Naive thymus-derived CD4-positive, alpha-beta T cell (primary cell): Measurements from ENCODE around the gene HPS6. TPM values are rescaled to one million over a fixed set of nuclear protein-coding genes. Genes with fewer than 3 reads are reported as not detected.

Experiments
- ATAC-seq: fragments of 150-1000 bp; cut with Tn5 transposase; 2 replicates; pipeline ENCODE4 v1.10.0; 2021; ENCODE audit warnings: mild to moderate bottlenecking, moderate library complexity
- CTCF ChIA-PET: fragments of 350-600 bp; sonication (Branson Sonifier 250); formaldehyde crosslinking; loops from one replicate; lab custom pipeline; 2021; ENCODE audit warnings: antibody characterized with exemption; lab: Charles Lee
- POLR2A ChIA-PET: fragments of 350-600 bp; sonication (Branson Sonifier 250); formaldehyde crosslinking; loops from one replicate; lab custom pipeline; 2021; ENCODE audit warnings: antibody characterized with exemption, inconsistent platforms; lab: Charles Lee
- DNase-seq, 9 donors: peaks; one replicate each; pipeline versions ENCODE4 v3.0.0 to v3.0.0-alpha.2; 2020 to 2022; ENCODE audit warnings: mixed read lengths in 1 of 9
- H3K27ac ChIP-seq: one replicate; pipeline ENCODE4 v1.7.0; 2013; ENCODE audit warnings: mild to moderate bottlenecking, low read depth, low read length, moderate library complexity
- H3K27me3 ChIP-seq, 2 donors: one replicate each; pipeline ENCODE4 v1.7.0; 2013; ENCODE audit warnings: low read length in 2 of 2, mild to moderate bottlenecking in 2 of 2, moderate library complexity in 2 of 2; ENCODE audit not compliant: control insufficient read depth in 2 of 2, insufficient read depth in 2 of 2
- H3K36me3 ChIP-seq, 3 experiments: 1 replicate in 2 of 3; 2 replicates in 1 of 3; pipeline ENCODE4 v1.7.0; 2013; ENCODE audit warnings: low read length in 3 of 3, mild to moderate bottlenecking in 3 of 3, moderate library complexity in 1 of 3; ENCODE audit not compliant: insufficient read depth in 3 of 3, control insufficient read depth in 2 of 3
- H3K4me1 ChIP-seq, 2 donors: one replicate each; pipeline ENCODE4 v1.7.0; 2013; ENCODE audit warnings: low read length in 2 of 2, mild to moderate bottlenecking in 2 of 2, moderate library complexity in 1 of 2; ENCODE audit not compliant: control insufficient read depth in 2 of 2, insufficient read depth in 2 of 2
- H3K4me3 ChIP-seq: 2 replicates; pipeline ENCODE4 v1.7.0; 2013; ENCODE audit warnings: mild to moderate bottlenecking, low read length
- H3K9me3 ChIP-seq, 3 experiments: 1 replicate in 2 of 3; 2 replicates in 1 of 3; pipeline ENCODE4 v1.7.0; 2013; ENCODE audit warnings: low read length in 3 of 3; ENCODE audit not compliant: control insufficient read depth in 2 of 3
- H3K27ac Mint-ChIP-seq, 9 donors: one replicate each; pipeline ENCODE4 v1.8.0; 2020 to 2022; ENCODE audit warnings: mixed read lengths in 9 of 9, mild to moderate bottlenecking in 8 of 9, moderate library complexity in 5 of 9, inconsistent platforms in 2 of 9
- H3K27me3 Mint-ChIP-seq, 5 donors: one replicate each; pipeline ENCODE4 v1.8.0; 2021 to 2022; ENCODE audit warnings: mixed read lengths in 5 of 5, mild to moderate bottlenecking in 1 of 5
- H3K36me3 Mint-ChIP-seq, 5 donors: one replicate each; pipeline ENCODE4 v1.8.0; 2020 to 2022; ENCODE audit warnings: mixed read lengths in 5 of 5, mild to moderate bottlenecking in 3 of 5, inconsistent platforms in 1 of 5
- H3K4me1 Mint-ChIP-seq, 7 donors: one replicate each; pipeline ENCODE4 v1.8.0; 2020 to 2022; ENCODE audit warnings: mixed read lengths in 7 of 7, mild to moderate bottlenecking in 3 of 7, inconsistent platforms in 1 of 7
- H3K4me3 Mint-ChIP-seq, 10 donors: one replicate each; pipeline ENCODE4 v1.8.0; 2020 to 2022; ENCODE audit warnings: mild to moderate bottlenecking in 10 of 10, mixed read lengths in 10 of 10, moderate library complexity in 6 of 10, inconsistent platforms in 2 of 10
- H3K9me3 Mint-ChIP-seq, 11 donors: one replicate each; pipeline ENCODE4 v1.8.0; 2020 to 2022; ENCODE audit warnings: mixed read lengths in 11 of 11, mild to moderate bottlenecking in 4 of 11, inconsistent platforms in 1 of 11, moderate library complexity in 1 of 11
- intact Hi-C, 2 donors: fragments of 100-400 bp; cut with micrococcal nuclease; formaldehyde crosslinking; loops; one replicate each; pipeline ENCODE4 v1.15.1; 2023
- polyA plus RNA-seq, 2 donors: library from polyadenylated mRNA; unstranded; fragments of 300-500 nt; fragmentation: Illumina TruSeq; gene quantifications; one replicate each; pipeline ENCODE4 v1.2.3, GENCODE V29; 2021
- total RNA-seq, 6 experiments: library from RNA in 5 of 6; stranded (reverse) in 5 of 6; gene quantifications; 1 replicate in 5 of 6; 2 replicates in 1 of 6; pipeline ENCODE4 v1.2.3 and lab custom pipeline; 2021 to 2026

Gene HPS6
- total and polyA plus RNA-seq, 7 experiments from 2014 or later = 12.1 to 29.9 (median 20.9) TPM

DNA sequence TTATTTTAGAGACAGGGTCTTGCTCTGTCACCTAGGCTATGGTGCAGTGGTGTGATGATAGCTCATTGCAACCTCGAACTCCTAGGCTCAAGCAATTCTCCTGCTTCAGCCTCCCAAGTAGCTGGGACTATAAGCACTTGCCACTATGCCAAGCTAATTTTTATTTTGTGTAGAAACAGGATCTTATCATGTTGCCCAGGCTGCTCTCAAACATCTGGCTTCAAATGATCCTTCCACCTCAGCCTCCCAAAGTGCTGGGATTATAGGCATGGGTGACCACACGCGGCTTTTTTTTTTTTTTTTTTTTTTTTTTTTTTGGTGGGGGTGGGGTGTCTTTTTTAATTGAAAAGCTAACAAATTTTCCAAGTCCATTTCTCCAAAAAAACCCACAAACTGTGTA is 18.4 kb downstream of the HPS6 start:
- H3K4me1 Mint-ChIP-seq = peaks cover 0 to 2% (median 0%) of the 10 kb centered on the region in 7 donors

GRCh38 chr10:102085336-102085735 is 20.2 kb downstream of the HPS6 start:
- Histone ChIP-seq H3K4me1 (no peaks in the 10 kb centered on the region), H3K36me3 (no peaks in the 10 kb centered on the region), H3K4me3 (no peak overlapping the region), H3K9me3 (no peaks in the 10 kb centered on the region), H3K27ac (no peak overlapping the region), H3K27me3 (no peaks in the 10 kb centered on the region)
- Mint-ChIP-seq H3K36me3 (peaks cover 0 to 3% (median 0%) of the 10 kb centered on the region in 5 donors), H3K27ac (no peak overlapping the region), H3K4me3 (no peak overlapping the region), H3K4me1 (peaks cover 0 to 2% (median 0%) of the 10 kb centered on the region in 7 donors), H3K9me3 (no peaks in the 10 kb centered on the region), H3K27me3 (no peaks in the 10 kb centered on the region)
- intact Hi-C loops = no loop called here
- DNase-seq (no peak), ATAC-seq (no peak)
- ChIA-PET POLR2A (no interaction called here), CTCF (interaction anchor here (1.9 kb wide), 1 partner anchor 12 kb away, joined by 7 read pairs; no protein-coding TSS in a partner anchor)

More for the DNA sequence above, 18.4 kb downstream of the HPS6 start:
- DNase-seq (no peak), ATAC-seq (no peak)
- Mint-ChIP-seq H3K36me3 (peaks cover 0 to 3% (median 0%) of the 10 kb centered on the region in 5 donors), H3K27me3 (no peaks in the 10 kb centered on the region), H3K9me3 (no peaks in the 10 kb centered on the region), H3K4me3 (no peak overlapping the region), H3K27ac (no peak overlapping the region)
- no peak overlapping the region for H3K4me3 ChIP-seq
- H3K27me3 ChIP-seq = no peaks in the 10 kb centered on the region
- no peaks in the 10 kb centered on the region for H3K9me3 ChIP-seq
- H3K27ac ChIP-seq = no peak overlapping the region
- no peaks in the 10 kb centered on the region for H3K36me3 ChIP-seq
- CTCF ChIA-PET = no interaction called here
- POLR2A ChIA-PET = interaction anchor here (0.7 kb wide), 1 partner anchor 20 kb away, joined by 4 read pairs; no protein-coding TSS in a partner anchor
- intact Hi-C loops = no loop called here
- H3K4me1 ChIP-seq = no peaks in the 10 kb centered on the region

GRCh38 chr10:102086196-102086595 is 21.0 kb downstream of the HPS6 start:
- Mint-ChIP-seq H3K27me3 (no peaks in the 10 kb centered on the region), H3K4me3 (no peak overlapping the region), H3K27ac (no peak overlapping the region), H3K4me1 (peaks cover 0 to 2% (median 0%) of the 10 kb centered on the region in 7 donors), H3K36me3 (peaks cover 0 to 3% (median 0%) of the 10 kb centered on the region in 5 donors), H3K9me3 (no peaks in the 10 kb centered on the region)
- ATAC-seq (no peak), DNase-seq (no peak)
- no peaks in the 10 kb centered on the region for H3K36me3 ChIP-seq
- H3K4me1 ChIP-seq = no peaks in the 10 kb centered on the region
- no peaks in the 10 kb centered on the region for H3K27me3 ChIP-seq
- H3K9me3 ChIP-seq = no peaks in the 10 kb centered on the region
- ChIA-PET POLR2A (no interaction called here), CTCF (interaction anchor here (0.6 to 1.9 kb wide), 3 partner anchors 13 to 1170 kb away, joined by 3 to 7 read pairs (median 4); no protein-coding TSS in a partner anchor)
- intact Hi-C loops = no loop called here
- no peak overlapping the region for H3K27ac ChIP-seq
- no peak overlapping the region for H3K4me3 ChIP-seq

DNA sequence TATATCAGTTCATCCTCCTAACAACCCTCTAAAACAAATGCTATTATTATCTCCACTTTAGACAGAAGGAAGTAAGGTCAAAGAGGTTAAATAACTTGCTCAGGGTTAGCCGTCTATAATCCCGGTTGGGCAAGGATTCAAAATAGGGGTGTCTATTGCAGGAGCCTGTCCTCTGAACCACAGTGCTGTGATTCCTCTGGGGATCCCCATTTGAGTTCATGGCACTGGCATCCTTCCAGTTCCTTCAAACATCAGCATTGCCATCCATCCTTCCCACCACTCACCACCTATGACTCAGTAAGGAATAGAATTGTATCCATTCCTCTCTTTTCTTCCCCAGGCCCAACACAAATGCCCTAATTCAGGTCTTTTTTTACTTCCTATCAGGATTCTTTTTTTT is 25.6 kb downstream of the HPS6 start:
- ATAC-seq (no peak), DNase-seq (no peak)
- Mint-ChIP-seq H3K9me3 (no peaks in the 10 kb centered on the region), H3K36me3 (peaks cover 0 to 6% (median 0%) of the 10 kb centered on the region in 5 donors), H3K4me1 (peaks cover 0 to 4% (median 0%) of the 10 kb centered on the region in 7 donors), H3K27me3 (no peaks in the 10 kb centered on the region), H3K27ac (peak overlapping the region in 1 of 9 donors; percentile 83), H3K4me3 (no peak overlapping the region)
- Histone ChIP-seq H3K36me3 (no peaks in the 10 kb centered on the region), H3K4me3 (no peak overlapping the region), H3K27me3 (no peaks in the 10 kb centered on the region), H3K27ac (no peak overlapping the region), H3K9me3 (no peaks in the 10 kb centered on the region), H3K4me1 (no peaks in the 10 kb centered on the region)
- intact Hi-C loops = no loop called here
- POLR2A ChIA-PET = no interaction called here
- CTCF ChIA-PET = no interaction called here

DNA sequence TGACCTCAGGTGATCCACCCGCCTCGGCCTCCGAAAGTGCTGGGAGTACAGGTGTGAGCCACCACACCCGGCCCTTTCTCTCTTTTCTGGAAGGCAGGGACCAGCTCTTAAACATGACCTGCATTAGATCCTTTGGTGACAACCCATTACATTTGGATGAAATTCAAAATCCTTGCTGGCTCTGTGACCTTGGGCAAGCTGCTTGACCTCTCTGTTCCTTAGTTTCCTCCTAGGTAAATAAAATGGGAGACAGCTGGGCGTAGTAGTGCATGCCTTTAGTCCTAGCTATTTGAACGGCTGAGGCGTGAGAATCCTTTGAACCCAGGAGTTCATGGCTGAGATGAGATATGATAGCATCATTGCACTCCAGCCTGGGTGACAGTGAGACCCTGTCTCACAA is 31.3 kb downstream of the HPS6 start:
- Histone ChIP-seq H3K4me3 (no peak overlapping the region), H3K9me3 (no peaks in the 10 kb centered on the region), H3K27ac (no peak overlapping the region), H3K36me3 (peaks cover 0 to 6% (median 0%) of the 10 kb centered on the region in 3 experiments), H3K4me1 (no peaks in the 10 kb centered on the region), H3K27me3 (no peaks in the 10 kb centered on the region)
- H3K4me3 Mint-ChIP-seq = no peak overlapping the region
- intact Hi-C loops = no loop called here
- POLR2A ChIA-PET = interaction anchor here (0.5 kb wide), 1 partner anchor 32 kb away, joined by 3 read pairs; no protein-coding TSS in a partner anchor
- CTCF ChIA-PET = no interaction called here
- H3K9me3 Mint-ChIP-seq = no peaks in the 10 kb centered on the region
- peaks cover 0 to 2% (median 0%) of the 10 kb centered on the region in 7 donors for H3K4me1 Mint-ChIP-seq
- no peaks in the 10 kb centered on the region for H3K27me3 Mint-ChIP-seq
- H3K36me3 Mint-ChIP-seq = peaks cover 0 to 11% (median 3%) of the 10 kb centered on the region in 5 donors
- DNase-seq = no peak
- H3K27ac Mint-ChIP-seq = no peak overlapping the region
- ATAC-seq = no peak

DNA sequence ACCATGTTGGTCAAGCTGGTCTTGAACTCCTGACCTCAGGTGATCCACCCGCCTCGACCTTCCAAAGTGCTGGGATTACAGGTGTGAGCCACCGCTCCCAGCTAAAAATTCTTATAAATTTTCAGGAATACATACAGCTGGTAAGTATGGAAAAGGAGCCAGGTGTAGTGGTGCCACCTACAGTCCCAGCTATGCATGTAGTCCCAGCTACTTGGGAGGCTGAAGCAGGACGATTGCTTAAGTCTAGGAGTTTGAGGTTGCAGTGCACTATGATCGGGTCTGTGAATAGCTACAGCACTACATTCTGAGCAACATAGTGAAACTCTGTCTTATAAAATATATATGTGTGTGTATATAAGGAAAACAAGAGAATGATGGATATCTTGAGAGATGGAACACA is 36.0 kb downstream of the HPS6 start:
- intact Hi-C loops = no loop called here
- no peaks in the 10 kb centered on the region for H3K4me1 ChIP-seq
- H3K27me3 ChIP-seq = no peaks in the 10 kb centered on the region
- Mint-ChIP-seq H3K27me3 (no peaks in the 10 kb centered on the region), H3K4me1 (peaks cover 9 to 18% (median 14%) of the 10 kb centered on the region in 7 donors), H3K36me3 (peaks cover 0 to 13% (median 0%) of the 10 kb centered on the region in 5 donors), H3K9me3 (no peaks in the 10 kb centered on the region), H3K4me3 (no peak overlapping the region), H3K27ac (no peak overlapping the region)
- H3K4me3 ChIP-seq = no peak overlapping the region
- DNase-seq (no peak), ATAC-seq (no peak)
- H3K9me3 ChIP-seq = no peaks in the 10 kb centered on the region
- ChIA-PET POLR2A (interaction anchor here (4.3 kb wide), 1 partner anchor 12 kb away, joined by 19 read pairs; no protein-coding TSS in a partner anchor), CTCF (no interaction called here)
- peaks cover 0 to 6% (median 0%) of the 10 kb centered on the region in 3 experiments for H3K36me3 ChIP-seq
- H3K27ac ChIP-seq = no peak overlapping the region

GRCh38 chr10:102102421-102102820 is 37.3 kb downstream of the HPS6 start:
- Mint-ChIP-seq H3K27ac (no peak overlapping the region), H3K4me1 (peaks cover 9 to 20% (median 16%) of the 10 kb centered on the region in 7 donors), H3K4me3 (no peak overlapping the region), H3K27me3 (no peaks in the 10 kb centered on the region), H3K36me3 (peaks cover 0 to 11% (median 0%) of the 10 kb centered on the region in 5 donors), H3K9me3 (no peaks in the 10 kb centered on the region)
- no peak overlapping the region for H3K4me3 ChIP-seq
- ChIA-PET CTCF (interaction anchor here (0.9 to 1.2 kb wide), 2 partner anchors 10 to 16 kb away, joined by 3 read pairs; no protein-coding TSS in a partner anchor), POLR2A (interaction anchor here (1.5 to 4.3 kb wide), 3 partner anchors 10 to 22 kb away, joined by 5 to 19 read pairs (median 6); no protein-coding TSS in a partner anchor)
- no peaks in the 10 kb centered on the region for H3K27me3 ChIP-seq
- H3K27ac ChIP-seq = no peak overlapping the region
- no peaks in the 10 kb centered on the region for H3K9me3 ChIP-seq
- intact Hi-C loops = no loop called here
- DNase-seq = no peak
- H3K4me1 ChIP-seq = no peaks in the 10 kb centered on the region
- peaks cover 0 to 15% (median 0%) of the 10 kb centered on the region in 3 experiments for H3K36me3 ChIP-seq
- ATAC-seq = no peak
